HepG2 (cell line): Measurements from ENCODE around the gene UNC5B. TPM values are rescaled to one million over a fixed set of nuclear protein-coding genes. Genes with fewer than 3 reads are reported as not detected.

ENCODE experiments used
- ERF ChIP-seq: IDR thresholded peaks from 2 replicates; pipeline ENCODE4 v1.6.1; 2018; ENCODE audit warnings: missing biosample characterization, missing genetic modification reagents
- HNF4G ChIP-seq, 2 experiments: sonication (generic) in 1 of 2; formaldehyde crosslinking in 1 of 2; IDR thresholded peaks; 2 replicates each; pipeline versions ENCODE4 v1.4.0 to v1.6.1; 2011 to 2020; ENCODE audit warnings: borderline replicate concordance in 2 of 2, low read depth in 2 of 2, mild to moderate bottlenecking in 2 of 2, low read length in 1 of 2, missing genetic modification reagents in 1 of 2, moderate library complexity in 1 of 2
- HNRNPL ChIP-seq: fragments of 200-400 bp; formaldehyde crosslinking; IDR thresholded peaks from 2 replicates; pipeline ENCODE4 v1.6.1; 2017; ENCODE audit warnings: mild to moderate bottlenecking, low read depth, low read length
- HNRNPUL1 ChIP-seq: fragments of 200-400 bp; formaldehyde crosslinking; IDR thresholded peaks from 2 replicates; pipeline ENCODE4 v1.6.1; 2017; ENCODE audit warnings: low read depth, mild to moderate bottlenecking, low read length, moderate library complexity
- JUND ChIP-seq: sonication (generic); formaldehyde crosslinking; IDR thresholded peaks from 2 replicates; pipeline ENCODE4 v1.8.0; 2022; ENCODE audit warnings: mild to moderate bottlenecking, missing genetic modification reagents
- KLF13 ChIP-seq: sonication (generic); formaldehyde crosslinking; IDR thresholded peaks from 2 replicates; pipeline ENCODE4 v1.4.0; 2020; ENCODE audit warnings: mild to moderate bottlenecking, missing genetic modification reagents
- MZF1 ChIP-seq: sonication (generic); formaldehyde crosslinking; IDR thresholded peaks from 2 replicates; pipeline ENCODE4 v1.8.1; 2023; ENCODE audit warnings: mild to moderate bottlenecking, missing genetic modification reagents, borderline replicate concordance
- RAD51 ChIP-seq: fragments of 450-650 bp; IDR thresholded peaks from 2 replicates; pipeline ENCODE4 v1.6.1; 2016; ENCODE audit warnings: borderline replicate concordance
- SNAPC4 ChIP-seq: sonication (generic); formaldehyde crosslinking; IDR thresholded peaks from 2 replicates; pipeline ENCODE4 v1.4.0; 2020; ENCODE audit warnings: mild to moderate bottlenecking, missing genetic modification reagents
- SNAPC5 ChIP-seq: sonication (generic); formaldehyde crosslinking; IDR thresholded peaks from 2 replicates; pipeline ENCODE4 v1.8.1; 2023; ENCODE audit warnings: mild to moderate bottlenecking, missing genetic modification reagents, borderline replicate concordance
- ZNF256 ChIP-seq: sonication (generic); formaldehyde crosslinking; conservative IDR thresholded peaks from 2 replicates; pipeline ENCODE4 v1.4.0; 2020; ENCODE audit warnings: missing genetic modification reagents
- ZNF260 ChIP-seq: sonication (generic); formaldehyde crosslinking; IDR thresholded peaks from 2 replicates; pipeline ENCODE4 v1.4.0; 2020; ENCODE audit warnings: missing genetic modification reagents, low read depth, mild to moderate bottlenecking, borderline replicate concordance
- ZNF317 ChIP-seq: sonication (generic); formaldehyde crosslinking; IDR thresholded peaks from 2 replicates; pipeline ENCODE4 v1.5.0; 2020; ENCODE audit warnings: mild to moderate bottlenecking, missing genetic modification reagents
- ZNF33B ChIP-seq: sonication (generic); formaldehyde crosslinking; IDR thresholded peaks from 2 replicates; pipeline ENCODE4 v1.5.1; 2020; ENCODE audit warnings: mild to moderate bottlenecking, missing genetic modification reagents
- polyA plus RNA-seq, 8 experiments: library from polyadenylated mRNA; depleted of rRNA in 3 of 8; stranded (reverse) in 7 of 8; unstranded in 1 of 8; fragments of >200 nt; fragmentation: Illumina TruSeq in 4 of 8; extraction: Trizol in 4 of 8; gene quantifications; 2 replicates each; pipeline versions ENCODE4 v1.2.1 to v1.2.3, GENCODE V29; 2011 to 2016; ENCODE audit warnings: low read depth in 4 of 8, missing spikeins in 1 of 8, mixed read lengths in 1 of 8; ENCODE audit not compliant: insufficient read depth in 1 of 8
- total RNA-seq, 5 experiments: library from RNA; depleted of rRNA; stranded (reverse); fragments of >200 nt; fragmentation: Illumina TruSeq; extraction: Trizol; gene quantifications; 2 replicates each; pipeline ENCODE4 v1.2.3, GENCODE V29; 2016; ENCODE audit warnings: low read depth in 1 of 5
- TF ChIP-seq, protein P1 (sequence below): sonication (generic); formaldehyde crosslinking; IDR thresholded peaks from 2 replicates; pipeline ENCODE4 v1.4.0; 2020; ENCODE audit warnings: missing genetic modification reagents, borderline replicate concordance

UNC5B gene
- total and polyA plus RNA-seq, 2 of the 13 experiments (the other 11 are each of a cell fraction or from before 2014, with no cell fraction given) = 0.07 TPM

DNA sequence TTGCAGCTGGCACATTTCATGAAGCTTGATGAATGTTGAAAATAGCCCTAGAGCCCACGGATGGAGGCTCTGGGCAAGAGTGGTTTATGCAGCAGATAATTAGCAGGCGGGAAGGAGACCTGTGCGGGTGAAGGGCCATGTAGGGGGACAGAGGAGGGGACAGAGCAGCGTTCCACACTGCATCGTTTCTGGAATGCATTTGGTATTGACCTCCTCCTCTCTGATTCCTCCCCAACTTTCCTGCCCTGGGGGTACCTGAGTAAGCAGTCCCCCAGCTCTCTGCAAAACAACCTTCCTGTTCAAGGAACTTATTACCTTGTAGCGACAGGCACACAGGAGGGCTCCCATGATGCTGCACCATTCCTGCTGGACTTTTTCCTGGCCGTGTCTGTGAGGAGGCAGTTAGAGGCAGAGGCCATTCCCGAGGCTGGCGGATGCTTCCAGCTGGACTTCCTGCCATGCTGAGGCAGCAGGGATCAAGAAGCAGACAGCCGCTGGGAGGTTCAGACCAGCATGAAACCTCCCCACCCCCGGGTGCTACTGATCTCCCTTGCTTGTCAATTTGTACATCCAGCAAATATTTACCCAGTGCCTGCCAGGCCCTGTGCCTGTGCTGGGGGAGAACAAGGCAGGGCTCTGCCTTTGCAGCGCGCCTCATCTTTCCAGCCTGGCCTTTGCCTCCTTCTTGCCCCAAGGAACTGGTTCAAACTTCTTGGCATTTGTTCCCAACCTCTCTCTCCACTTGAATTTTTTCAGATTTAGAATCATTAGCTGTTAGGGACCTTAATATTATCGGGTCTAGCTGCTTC is 135.4 kb downstream of the UNC5B start (continued):
- TF ChIP-seq ZNF33B (CRISPR knock-in tag) (no peak), ZNF260 (no peak), HNRNPL (peak; percentile 65; the same call in 1 of the 2 replicates), ERF (CRISPR knock-in tag) (peak; percentile 92), ZNF317 (CRISPR knock-in tag) (no peak), HNF4G (IDR thresholded peaks at IDR 0.05; ENCODE audit: borderline replicate concordance, low read depth, low read length) (peak; percentile 57), HNF4G (CRISPR knock-in tag; IDR thresholded peaks at IDR 0.05; ENCODE audit: borderline replicate concordance, low read depth) (0 out of 2 replicates have a peak, but pooled peaks have one; percentile 21), MZF1 (CRISPR knock-in tag) (no peak), RAD51 (no peak), HNRNPUL1 (no peak), KLF13 (no peak), ZNF256 (CRISPR knock-in tag) (no peak), SNAPC5 (CRISPR knock-in tag) (no peak), SNAPC4 (no peak), JUND (no peak)
- TF ChIP-seq, protein P1, sequence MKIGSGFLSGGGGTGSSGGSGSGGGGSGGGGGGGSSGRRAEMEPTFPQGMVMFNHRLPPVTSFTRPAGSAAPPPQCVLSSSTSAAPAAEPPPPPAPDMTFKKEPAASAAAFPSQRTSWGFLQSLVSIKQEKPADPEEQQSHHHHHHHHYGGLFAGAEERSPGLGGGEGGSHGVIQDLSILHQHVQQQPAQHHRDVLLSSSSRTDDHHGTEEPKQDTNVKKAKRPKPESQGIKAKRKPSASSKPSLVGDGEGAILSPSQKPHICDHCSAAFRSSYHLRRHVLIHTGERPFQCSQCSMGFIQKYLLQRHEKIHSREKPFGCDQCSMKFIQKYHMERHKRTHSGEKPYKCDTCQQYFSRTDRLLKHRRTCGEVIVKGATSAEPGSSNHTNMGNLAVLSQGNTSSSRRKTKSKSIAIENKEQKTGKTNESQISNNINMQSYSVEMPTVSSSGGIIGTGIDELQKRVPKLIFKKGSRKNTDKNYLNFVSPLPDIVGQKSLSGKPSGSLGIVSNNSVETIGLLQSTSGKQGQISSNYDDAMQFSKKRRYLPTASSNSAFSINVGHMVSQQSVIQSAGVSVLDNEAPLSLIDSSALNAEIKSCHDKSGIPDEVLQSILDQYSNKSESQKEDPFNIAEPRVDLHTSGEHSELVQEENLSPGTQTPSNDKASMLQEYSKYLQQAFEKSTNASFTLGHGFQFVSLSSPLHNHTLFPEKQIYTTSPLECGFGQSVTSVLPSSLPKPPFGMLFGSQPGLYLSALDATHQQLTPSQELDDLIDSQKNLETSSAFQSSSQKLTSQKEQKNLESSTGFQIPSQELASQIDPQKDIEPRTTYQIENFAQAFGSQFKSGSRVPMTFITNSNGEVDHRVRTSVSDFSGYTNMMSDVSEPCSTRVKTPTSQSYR = peak; percentile 77; the same call in 1 of the 2 replicates
